Measurements from ENCODE around the gene TMEM184A.

GRCh38 chr7:1563981-1564602 lies 8.1 kb upstream of the TMEM184A start:
- TF ChIP-seq CTCF (IDR thresholded peaks at IDR 0.05; ENCODE audit: poor library complexity): no peak
- TF ChIP-seq EZH2 (IDR thresholded peaks at IDR 0.05; ENCODE audit: borderline replicate concordance): no peak
- no peak for TF ChIP-seq EZH2phosphoT487 (IDR thresholded peaks at IDR 0.05; ENCODE audit: low read depth, severe bottlenecking, unreplicated experiment)

Data from hepatocyte (in vitro differentiated cells).